Endothelial cell of umbilical vein (primary cell): ENCODE measurements around the gene METRN. TPM values are rescaled to one million over a fixed set of nuclear protein-coding genes. Genes with fewer than 3 reads are reported as not detected.
A peak's percentile ranks its signal among the peaks of the same experiment; 100 is the strongest.

Source experiments
- BruUV-seq: library from RNA; stranded (reverse); fragments of 400-500 nt; replicated peaks from 2 replicates; lab custom pipeline; 2021; lab: Mats Ljungman, UMichigan
- CTCF ChIA-PET: fragments of 300-600, 350-600 bp; sonication (Branson Sonifier 250); formaldehyde crosslinking; loops from one replicate; lab custom pipeline; 2021; ENCODE audit warnings: antibody characterized with exemption, inconsistent platforms; lab: Charles Lee
- POLR2A ChIA-PET: fragments of 300-600, 350-600 bp; sonication (Branson Sonifier 250); formaldehyde crosslinking; loops from one replicate; lab custom pipeline; 2021; ENCODE audit warnings: antibody characterized with exemption, inconsistent platforms; lab: Charles Lee
- DNase-seq: peaks from one replicate; pipeline ENCODE4 v3.0.0-alpha.2; 2011; ENCODE audit warnings: low read depth, low spot score
- FAIRE-seq: peaks from 2 replicates; lab custom pipeline; 2011; peaks lifted over from hg19 to GRCh38; lab: Jason Lieb, UNC
- H2AFZ ChIP-seq: 2 replicates; pipeline ENCODE4 v1.6.0; 2012; ENCODE audit warnings: low read depth, low read length, control low read depth, inconsistent platforms
- H3K27ac ChIP-seq: 2 replicates; pipeline ENCODE4 v1.5.1; 2011; ENCODE audit warnings: low read depth, mild to moderate bottlenecking, control low read depth, low read length, moderate library complexity; ENCODE audit not compliant: insufficient read depth
- H3K27me3 ChIP-seq, 2 experiments: 2 replicates each; pipeline versions ENCODE4 v1.6.0 to v1.6.1; 2011; ENCODE audit warnings: low read length in 2 of 2, mixed read lengths in 1 of 2; ENCODE audit not compliant: control insufficient read depth in 2 of 2, insufficient read depth in 2 of 2
- H3K36me3 ChIP-seq, 2 experiments: 2 replicates in 1 of 2; 3 replicates in 1 of 2; pipeline ENCODE4 v1.5.1; 2011; ENCODE audit warnings: low read length in 2 of 2, mild to moderate bottlenecking in 1 of 2, moderate library complexity in 1 of 2; ENCODE audit not compliant: control insufficient read depth in 2 of 2, insufficient read depth in 2 of 2; ENCODE audit errors: extremely low read depth in 1 of 2
- H3K4me1 ChIP-seq: 3 replicates; pipeline ENCODE4 v1.5.1; 2011; ENCODE audit warnings: mild to moderate bottlenecking, low read length; ENCODE audit not compliant: control insufficient read depth, insufficient read depth; ENCODE audit errors: extremely low read depth
- H3K4me2 ChIP-seq: 2 replicates; pipeline ENCODE4 v1.6.1; 2011; ENCODE audit warnings: low read length, control low read depth, mixed read lengths; ENCODE audit not compliant: insufficient read depth
- H3K4me3 ChIP-seq, 3 experiments: fragments of 200-600 bp in 1 of 3; sonication (generic), shearing (Covaris generic) in 1 of 3; replicated peaks in 1 of 3; 2 replicates each; pipeline ENCODE4 v1.5.1; 2011 to 2016; ENCODE audit warnings: control low read depth in 3 of 3, low read length in 3 of 3, mild to moderate bottlenecking in 2 of 3, inconsistent platforms in 1 of 3, low read depth in 1 of 3, moderate library complexity in 1 of 3; ENCODE audit not compliant: insufficient read depth in 1 of 3
- H3K79me2 ChIP-seq: 2 replicates; pipeline ENCODE4 v1.6.0; 2012; ENCODE audit warnings: low read length, inconsistent platforms; ENCODE audit not compliant: control insufficient read depth, insufficient read depth
- H3K9ac ChIP-seq: replicated peaks from 2 replicates; pipeline ENCODE3; 2011; ENCODE audit warnings: low read length, control low read depth; ENCODE audit not compliant: insufficient read depth; ENCODE audit errors: extremely low read depth
- H3K9me1 ChIP-seq: replicated peaks from 3 replicates; pipeline ENCODE4 v1.6.0; 2011; ENCODE audit warnings: mild to moderate bottlenecking, low read length; ENCODE audit not compliant: control insufficient read depth, insufficient read depth; ENCODE audit errors: extremely low read depth
- H3K9me3 ChIP-seq: replicated peaks from 2 replicates; pipeline ENCODE4 v1.5.1; 2012; ENCODE audit warnings: low read length, inconsistent platforms; ENCODE audit not compliant: control insufficient read depth, insufficient read depth
- H4K20me1 ChIP-seq: replicated peaks from 2 replicates; pipeline ENCODE3; 2011; ENCODE audit warnings: mild to moderate bottlenecking, low read length; ENCODE audit not compliant: control insufficient read depth, insufficient read depth; ENCODE audit errors: extremely low read depth
- dilution Hi-C: fragments of 300-500 bp; cut with MboI; formaldehyde crosslinking; loops from one replicate; pipeline ENCODE4 v1.15.0; 2019; ENCODE audit warnings: low sequenced_read_pairs; ENCODE audit not compliant: extremely low pct_ligation_motif_present
- intact Hi-C: fragments of 100-400 bp; cut with micrococcal nuclease; formaldehyde crosslinking; loops from one replicate; pipeline ENCODE4 v1.10.0; 2022
- polyA plus RNA-seq, 4 experiments: library from polyadenylated mRNA; depleted of rRNA in 3 of 4; stranded (reverse) in 3 of 4; unstranded in 1 of 4; fragments of >200 nt; gene quantifications; 2 replicates each; pipeline versions ENCODE4 v1.2.1 to v1.2.3, GENCODE V29; 2011 to 2012; ENCODE audit warnings: missing spikeins in 1 of 4
- total RNA-seq: library from RNA; stranded (reverse); gene quantifications from 2 replicates; pipeline ENCODE4 v1.2.3, GENCODE V29; 2021
- TF ChIP-seq, protein P1 (sequence below): IDR thresholded peaks from 2 replicates; pipeline ENCODE4 v1.6.1; 2011; ENCODE audit not compliant: insufficient read depth, insufficient read length
- TF ChIP-seq, protein P2 (sequence below), 2 donors: IDR thresholded peaks; 1 replicate in 1 of 2; 2 replicates in 1 of 2; pipeline ENCODE4 v1.5.1; 2011; ENCODE audit warnings: low read length in 2 of 2, mild to moderate bottlenecking in 2 of 2, moderate library complexity in 2 of 2, control low read depth in 1 of 2, inconsistent platforms in 1 of 2, low read depth in 1 of 2; ENCODE audit not compliant: insufficient read depth in 1 of 2; ENCODE audit errors: extremely low read depth in 1 of 2

Gene METRN
- total and polyA plus RNA-seq, 2 donors (not counting 3 experiments of a cell fraction or from before 2014, with no cell fraction given): 10.0 to 16.1 TPM

- Histone ChIP-seq H3K36me3 (peaks cover 7 to 42% of the 10 kb centered on the region in 2 experiments), H3K4me2 (no peak overlapping the region), H3K4me1 (peaks cover under 1% of the 10 kb centered on the region), H3K27me3 (no peaks in the 10 kb centered on the region), H4K20me1 (no peaks in the 10 kb centered on the region), H3K9me3 (no peaks in the 10 kb centered on the region), H3K9ac (no peak overlapping the region), H3K4me3 (no peak overlapping the region), H3K9me1 (no peaks in the 10 kb centered on the region), H3K79me2 (no peaks in the 10 kb centered on the region), H2AFZ (no peak overlapping the region), H3K27ac (no peak overlapping the region)
- BruUV-seq: no TSS peak
- intact Hi-C loops: no loop called here
- TF ChIP-seq, protein P1, sequence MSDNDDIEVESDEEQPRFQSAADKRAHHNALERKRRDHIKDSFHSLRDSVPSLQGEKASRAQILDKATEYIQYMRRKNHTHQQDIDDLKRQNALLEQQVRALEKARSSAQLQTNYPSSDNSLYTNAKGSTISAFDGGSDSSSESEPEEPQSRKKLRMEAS: no peak
- TF ChIP-seq, protein P2, sequence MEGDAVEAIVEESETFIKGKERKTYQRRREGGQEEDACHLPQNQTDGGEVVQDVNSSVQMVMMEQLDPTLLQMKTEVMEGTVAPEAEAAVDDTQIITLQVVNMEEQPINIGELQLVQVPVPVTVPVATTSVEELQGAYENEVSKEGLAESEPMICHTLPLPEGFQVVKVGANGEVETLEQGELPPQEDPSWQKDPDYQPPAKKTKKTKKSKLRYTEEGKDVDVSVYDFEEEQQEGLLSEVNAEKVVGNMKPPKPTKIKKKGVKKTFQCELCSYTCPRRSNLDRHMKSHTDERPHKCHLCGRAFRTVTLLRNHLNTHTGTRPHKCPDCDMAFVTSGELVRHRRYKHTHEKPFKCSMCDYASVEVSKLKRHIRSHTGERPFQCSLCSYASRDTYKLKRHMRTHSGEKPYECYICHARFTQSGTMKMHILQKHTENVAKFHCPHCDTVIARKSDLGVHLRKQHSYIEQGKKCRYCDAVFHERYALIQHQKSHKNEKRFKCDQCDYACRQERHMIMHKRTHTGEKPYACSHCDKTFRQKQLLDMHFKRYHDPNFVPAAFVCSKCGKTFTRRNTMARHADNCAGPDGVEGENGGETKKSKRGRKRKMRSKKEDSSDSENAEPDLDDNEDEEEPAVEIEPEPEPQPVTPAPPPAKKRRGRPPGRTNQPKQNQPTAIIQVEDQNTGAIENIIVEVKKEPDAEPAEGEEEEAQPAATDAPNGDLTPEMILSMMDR (IDR thresholded peaks at IDR 0.05; ENCODE audit: extremely low read depth in 1 of 2, insufficient read depth in 1 of 2, low read depth in 1 of 2, low read length in 2 of 2): peak; percentile 37 to 58
- POLR2A ChIA-PET: no interaction called here
- CTCF ChIA-PET: interaction anchor here (1.0 kb wide), 1 partner anchor 28 kb away, joined by 3 read pairs; no protein-coding TSS in a partner anchor
- FAIRE-seq: no peak
- dilution Hi-C loops: no loop called here
- DNase-seq: no peak
Measured at GRCh38 chr16:733382-734207, 18.7 kb downstream of the METRN start.
